Trophoblast cell (in vitro differentiated cells and primary cell): ENCODE results near the gene TULP3.

Experiments
- DNase-seq, 2 donors: peaks; one replicate each; pipeline ENCODE4 v3.0.0-alpha.2; 2016
- H2AFZ ChIP-seq: 2 replicates; pipeline ENCODE4 v1.6.1; 2013; ENCODE audit warnings: low read length, moderate library complexity, mild to moderate bottlenecking; ENCODE audit not compliant: insufficient read depth, poor library complexity
- H2AK5ac ChIP-seq: 2 replicates; pipeline ENCODE4 v1.6.1; 2013; ENCODE audit warnings: mild to moderate bottlenecking, low read length
- H2BK120ac ChIP-seq: 2 replicates; pipeline ENCODE4 v1.6.1; 2013; ENCODE audit warnings: low read length, mild to moderate bottlenecking, moderate library complexity; ENCODE audit not compliant: insufficient read depth, poor library complexity
- H2BK12ac ChIP-seq: 2 replicates; pipeline ENCODE4 v1.6.1; 2013; ENCODE audit warnings: mild to moderate bottlenecking, low read length, moderate library complexity
- H2BK5ac ChIP-seq: 2 replicates; pipeline ENCODE4 v1.6.1; 2013; ENCODE audit warnings: low read length, low read depth, moderate library complexity, mild to moderate bottlenecking; ENCODE audit not compliant: poor library complexity
- H3K14ac ChIP-seq: 2 replicates; pipeline ENCODE4 v1.6.1; 2013; ENCODE audit warnings: mild to moderate bottlenecking, low read length
- H3K18ac ChIP-seq: 2 replicates; pipeline ENCODE4 v1.6.1; 2013; ENCODE audit warnings: mild to moderate bottlenecking, low read length
- H3K23ac ChIP-seq: 2 replicates; pipeline ENCODE4 v1.6.1; 2013; ENCODE audit warnings: low read length
- H3K27ac ChIP-seq: 2 replicates; pipeline ENCODE4 v1.5.1; 2013; ENCODE audit warnings: low read depth, mild to moderate bottlenecking, inconsistent platforms, low read length, moderate library complexity
- H3K27me3 ChIP-seq: 2 replicates; pipeline ENCODE4 v1.6.1; 2013; ENCODE audit warnings: inconsistent platforms, mild to moderate bottlenecking, low read length, moderate library complexity; ENCODE audit not compliant: insufficient read depth
- H3K36me3 ChIP-seq, 2 experiments: 1 replicate in 1 of 2; 2 replicates in 1 of 2; pipeline ENCODE4 v1.6.1; 2013; ENCODE audit warnings: low read length in 2 of 2, mild to moderate bottlenecking in 2 of 2, moderate library complexity in 1 of 2; ENCODE audit not compliant: insufficient read depth in 2 of 2, control insufficient read depth in 1 of 2
- H3K4ac ChIP-seq: 2 replicates; pipeline ENCODE4 v1.6.1; 2013; ENCODE audit warnings: low read depth, mild to moderate bottlenecking, low read length, moderate library complexity
- H3K4me1 ChIP-seq, 2 experiments: 1 replicate in 1 of 2; 2 replicates in 1 of 2; pipeline ENCODE4 v1.6.1; 2013; ENCODE audit warnings: low read length in 2 of 2, mild to moderate bottlenecking in 2 of 2, moderate library complexity in 1 of 2; ENCODE audit not compliant: insufficient read depth in 2 of 2, control insufficient read depth in 1 of 2
- H3K4me2 ChIP-seq: 2 replicates; pipeline ENCODE4 v1.6.1; 2013; ENCODE audit warnings: inconsistent platforms, mild to moderate bottlenecking, low read length, moderate library complexity
- H3K4me3 ChIP-seq: 2 replicates; pipeline ENCODE4 v1.5.1; 2013; ENCODE audit warnings: mild to moderate bottlenecking, low read depth, low read length, inconsistent platforms
- H3K79me1 ChIP-seq: one replicate; pipeline ENCODE4 v1.6.1; 2013; ENCODE audit warnings: low read length
- H3K79me2 ChIP-seq: 2 replicates; pipeline ENCODE4 v1.6.1; 2013; ENCODE audit warnings: low read length, mild to moderate bottlenecking; ENCODE audit not compliant: control insufficient read depth, insufficient read depth, poor library complexity
- H3K9ac ChIP-seq: 2 replicates; pipeline ENCODE4 v1.6.1; 2013; ENCODE audit warnings: mild to moderate bottlenecking, low read length
- H3K9me3 ChIP-seq: 2 replicates; pipeline ENCODE4 v1.6.1; 2013; ENCODE audit warnings: low read depth, mild to moderate bottlenecking, control low read depth, inconsistent platforms, low read length; ENCODE audit not compliant: insufficient read depth
- H4K12ac ChIP-seq: 2 replicates; pipeline ENCODE4 v1.6.1; 2013; ENCODE audit warnings: low read depth, mild to moderate bottlenecking, low read length, moderate library complexity
- H4K8ac ChIP-seq: 2 replicates; pipeline ENCODE4 v1.6.1; 2013; ENCODE audit warnings: low read depth, mild to moderate bottlenecking, low read length, moderate library complexity
- H4K91ac ChIP-seq: one replicate; pipeline ENCODE4 v1.6.1; 2013; ENCODE audit warnings: low read depth, mild to moderate bottlenecking, low read length, moderate library complexity
- WGBS: extraction: QIAGEN DNeasy Blood & Tissue Kit; methylation state at CpG from one replicate; pipeline ENCODE4 v1.1.7; 2013; ENCODE audit warnings: missing lambda C conversion rate; ENCODE audit not compliant: insufficient read length, insufficient coverage; ENCODE audit errors: extremely low coverage; 5-methylcytosine and 5-hydroxymethylcytosine counted together

TULP3 gene

GRCh38 chr12:2941524-2941923 is 50.8 kb downstream of the TULP3 start:
- Histone ChIP-seq H3K4ac (no peak overlapping the region), H3K23ac (no peak overlapping the region), H3K27me3 (no peaks in the 10 kb centered on the region), H3K4me2 (no peak overlapping the region), H3K9ac (no peak overlapping the region), H2BK120ac (no peak overlapping the region), H4K8ac (no peak overlapping the region), H3K79me2 (no peaks in the 10 kb centered on the region), H3K27ac (no peak overlapping the region), H3K36me3 (peaks cover 18 to 24% of the 10 kb centered on the region in 2 experiments), H3K14ac (no peak overlapping the region), H3K18ac (no peak overlapping the region), H2AFZ (no peak overlapping the region), H4K91ac (no peak overlapping the region), H2AK5ac (no peak overlapping the region), H3K9me3 (no peaks in the 10 kb centered on the region), H2BK5ac (no peak overlapping the region), H2BK12ac (no peak overlapping the region), H4K12ac (no peak overlapping the region), H3K4me1 (peaks cover 0 to 3% of the 10 kb centered on the region in 2 experiments), H3K79me1 (no peaks in the 10 kb centered on the region), H3K4me3 (no peak overlapping the region)
- no peak for DNase-seq
- WGBS: no CpG with 5 or more reads among the region's 8 CpGs

DNA sequence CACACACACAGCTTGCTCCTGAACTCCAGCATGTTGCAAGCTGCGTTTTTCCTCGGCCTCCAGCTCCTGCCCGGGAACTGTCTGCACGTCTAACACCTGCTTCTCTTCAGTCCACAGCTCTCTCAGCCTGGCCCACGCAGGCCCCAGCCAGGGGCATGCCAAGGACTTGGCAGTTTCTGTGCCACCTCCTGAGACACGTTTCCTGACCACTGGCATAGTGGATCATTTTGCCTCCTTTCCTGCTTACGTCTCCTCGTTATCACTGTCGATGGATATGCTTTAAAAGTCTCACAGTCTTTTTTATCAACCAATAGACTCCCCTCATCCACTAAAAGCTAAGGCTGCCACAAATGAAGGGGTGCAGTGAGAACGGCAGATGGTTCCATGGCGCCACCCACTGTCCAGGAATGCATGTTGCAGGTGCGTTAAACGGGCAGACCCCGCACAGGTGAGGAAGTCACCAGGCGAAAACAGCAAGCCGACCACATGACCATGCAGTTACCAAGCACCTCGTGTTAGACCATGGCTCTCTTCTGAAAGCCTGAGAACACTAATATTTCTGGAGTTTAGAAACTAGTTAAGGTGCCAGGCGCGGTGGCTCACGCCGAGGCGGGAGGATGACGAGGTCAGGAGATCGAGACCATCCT is 53.8 kb downstream of the TULP3 start:
- Histone ChIP-seq H4K91ac (no peak overlapping the region), H3K4me2 (no peak overlapping the region)

DNA sequence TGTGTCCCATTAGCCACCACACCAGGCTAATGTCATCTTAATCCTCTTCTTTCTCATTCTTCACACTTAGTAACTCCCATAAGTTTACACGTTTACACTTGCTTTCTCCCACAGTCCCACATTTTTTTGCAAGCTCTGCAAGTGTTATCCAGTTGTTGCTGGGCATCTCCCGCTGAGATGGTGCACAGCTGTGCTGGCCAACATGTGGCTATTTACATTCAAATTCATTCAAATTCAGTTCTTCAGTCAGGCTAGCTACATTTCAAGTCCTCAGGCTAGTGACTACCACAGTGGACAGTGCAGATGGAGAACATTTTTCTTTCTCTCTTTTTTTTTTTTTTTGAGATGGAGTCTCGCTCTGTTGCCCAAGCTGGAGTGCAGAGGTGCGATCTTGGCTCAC is 58.7 kb downstream of the TULP3 start:
- Histone ChIP-seq H3K18ac (no peak overlapping the region), H3K36me3 (no peaks in the 10 kb centered on the region), H3K4me1 (no peaks in the 10 kb centered on the region), H3K79me1 (no peaks in the 10 kb centered on the region), H2BK12ac (no peak overlapping the region), H3K4me2 (no peak overlapping the region), H2AK5ac (no peak overlapping the region), H4K12ac (no peak overlapping the region), H2BK120ac (no peak overlapping the region), H3K9ac (no peak overlapping the region), H3K14ac (no peak overlapping the region), H4K8ac (no peak overlapping the region), H3K79me2 (no peaks in the 10 kb centered on the region), H2AFZ (no peak overlapping the region), H3K9me3 (no peaks in the 10 kb centered on the region), H3K27me3 (no peaks in the 10 kb centered on the region), H3K4ac (no peak overlapping the region), H3K23ac (no peak overlapping the region), H3K4me3 (no peak overlapping the region), H3K27ac (no peak overlapping the region), H4K91ac (no peak overlapping the region), H2BK5ac (no peak overlapping the region)
- no CpG with 5 or more reads among the region's 4 CpGs for WGBS
- DNase-seq: no peak

More for the DNA sequence above, 53.8 kb downstream of the TULP3 start:
- no peak overlapping the region for H3K9ac ChIP-seq
- H3K14ac ChIP-seq: no peak overlapping the region
- H3K18ac ChIP-seq: no peak overlapping the region
- no peak overlapping the region for H2BK5ac ChIP-seq
- no peaks in the 10 kb centered on the region for H3K79me1 ChIP-seq
- no peak overlapping the region for H2BK12ac ChIP-seq
- DNase-seq: peak in 1 of 2 donors; percentile 31
- no peaks in the 10 kb centered on the region for H3K79me2 ChIP-seq
- no peak overlapping the region for H3K4ac ChIP-seq
- no peak overlapping the region for H3K23ac ChIP-seq
- peaks cover 10 to 12% of the 10 kb centered on the region in 2 experiments for H3K36me3 ChIP-seq
- H3K27ac ChIP-seq: no peak overlapping the region
- H4K12ac ChIP-seq: no peak overlapping the region
- H3K9me3 ChIP-seq: no peaks in the 10 kb centered on the region
- no peak overlapping the region for H2AFZ ChIP-seq
- peaks cover 0 to 3% of the 10 kb centered on the region in 2 experiments for H3K4me1 ChIP-seq
- WGBS: no CpG with 5 or more reads among the region's 24 CpGs
- no peaks in the 10 kb centered on the region for H3K27me3 ChIP-seq
- H2AK5ac ChIP-seq: no peak overlapping the region
- H3K4me3 ChIP-seq: no peak overlapping the region
- H2BK120ac ChIP-seq: no peak overlapping the region
- H4K8ac ChIP-seq: no peak overlapping the region

DNA sequence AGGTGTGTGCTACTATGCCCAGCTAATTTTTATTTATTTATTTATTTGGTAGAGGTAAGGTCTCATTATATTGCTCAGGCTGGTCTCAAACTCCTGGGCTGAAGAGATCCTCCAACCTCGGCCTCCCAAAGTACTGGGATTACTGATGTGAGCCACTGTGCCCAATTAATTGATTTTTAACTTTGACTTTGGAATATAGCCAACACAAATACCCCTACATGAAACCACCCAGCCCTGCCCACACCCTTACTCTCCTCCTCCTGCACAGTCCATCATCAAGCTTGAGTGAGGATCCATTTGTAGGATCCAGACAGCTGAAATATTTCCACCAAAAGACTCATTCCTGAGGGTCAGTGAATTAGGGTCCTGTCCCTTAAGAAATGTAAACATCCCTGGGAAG is 65.2 kb downstream of the TULP3 start:
- Histone ChIP-seq H2BK12ac (no peak overlapping the region), H3K23ac (no peak overlapping the region), H3K4ac (no peak overlapping the region), H2BK5ac (no peak overlapping the region), H3K9me3 (no peaks in the 10 kb centered on the region), H4K12ac (no peak overlapping the region), H3K4me3 (no peak overlapping the region), H3K27me3 (no peaks in the 10 kb centered on the region), H3K14ac (no peak overlapping the region), H2AFZ (no peak overlapping the region), H3K36me3 (no peaks in the 10 kb centered on the region), H3K4me2 (no peak overlapping the region), H4K91ac (no peak overlapping the region), H3K79me2 (peaks cover 6% of the 10 kb centered on the region), H3K27ac (no peak overlapping the region), H3K18ac (no peak overlapping the region), H4K8ac (no peak overlapping the region), H3K4me1 (peaks cover 9 to 10% of the 10 kb centered on the region in 2 experiments), H2AK5ac (no peak overlapping the region), H3K79me1 (peaks cover 19% of the 10 kb centered on the region), H3K9ac (no peak overlapping the region), H2BK120ac (no peak overlapping the region)
- DNase-seq: no peak
- no CpG with 5 or more reads among the region's 1 CpG for WGBS
